Karpas-422 (cell line): Measurements from ENCODE around the gene SLC9A5. TPM values are rescaled to one million over a fixed set of nuclear protein-coding genes. Genes with fewer than 3 reads are reported as not detected.

Source experiments
- DNase-seq: peaks from one replicate; pipeline ENCODE4 v3.0.0-alpha.2; 2015
- H2AFZ ChIP-seq: fragments of 200-600 bp; sonication (generic); 2 replicates; pipeline ENCODE4 v1.6.1; 2014; ENCODE audit warnings: antibody characterized with exemption, low read length, mixed read lengths
- H3K27ac ChIP-seq: fragments of 200-600 bp; sonication (generic); 2 replicates; pipeline ENCODE4 v1.5.1; 2014; ENCODE audit warnings: mild to moderate bottlenecking, low read length, moderate library complexity
- H3K27me3 ChIP-seq: fragments of 200-600 bp; sonication (generic); 2 replicates; pipeline ENCODE4 v1.6.1; 2014; ENCODE audit warnings: low read length, mixed read lengths
- H3K36me3 ChIP-seq: fragments of 200-600 bp; sonication (generic); 2 replicates; pipeline ENCODE4 v1.6.1; 2014; ENCODE audit warnings: low read length, mixed read lengths; ENCODE audit not compliant: insufficient read depth
- H3K4me1 ChIP-seq: fragments of 200-600 bp; sonication (generic); 2 replicates; pipeline ENCODE4 v1.6.1; 2014; ENCODE audit warnings: mild to moderate bottlenecking, low read length, mixed read lengths
- H3K4me2 ChIP-seq: fragments of 200-600 bp; sonication (generic); 2 replicates; pipeline ENCODE4 v1.6.1; 2014; ENCODE audit warnings: low read length, low read depth, mild to moderate bottlenecking; ENCODE audit not compliant: poor library complexity, severe bottlenecking
- H3K4me3 ChIP-seq: fragments of 200-600 bp; sonication (generic); 2 replicates; pipeline ENCODE4 v1.5.1; 2014; ENCODE audit warnings: mild to moderate bottlenecking, antibody characterized with exemption, low read length, mixed read lengths
- H3K79me2 ChIP-seq: fragments of 200-600 bp; sonication (generic); 2 replicates; pipeline ENCODE4 v1.6.1; 2014; ENCODE audit warnings: mild to moderate bottlenecking, low read length, mixed read lengths
- H3K9ac ChIP-seq: fragments of 200-600 bp; sonication (generic); 2 replicates; pipeline ENCODE4 v1.6.0; 2014; ENCODE audit warnings: low read length
- H3K9me2 ChIP-seq: fragments of 200-600 bp; sonication (generic), shearing (Covaris generic); replicated peaks from 2 replicates; pipeline ENCODE4 v1.6.0; 2014; ENCODE audit warnings: mild to moderate bottlenecking, low read length, moderate library complexity; ENCODE audit not compliant: insufficient read depth
- H3K9me3 ChIP-seq: fragments of 300-700, 200-600 bp; sonication (generic); 2 replicates; pipeline ENCODE4 v1.6.1; 2014; ENCODE audit warnings: low read length, mixed read lengths
- H4K20me1 ChIP-seq: fragments of 200-600 bp; sonication (generic); 2 replicates; pipeline ENCODE4 v1.6.1; 2014; ENCODE audit warnings: mild to moderate bottlenecking, antibody characterized with exemption, low read length, low read depth; ENCODE audit not compliant: insufficient read depth
- small RNA-seq: library from RNA; depleted of rRNA; stranded (forward); fragments of <200 nt; gene quantifications from one replicate; pipeline ENCODE3, GENCODE V24; 2014
- total RNA-seq: library from RNA; depleted of rRNA; stranded (reverse); fragments of >200 nt; shearing (Covaris generic); gene quantifications from 2 replicates; pipeline ENCODE4 v1.2.3, GENCODE V29; 2014; ENCODE audit warnings: low replicate concordance; rRNA removed

SLC9A5 gene
- total RNA-seq, 1 experiment from 2014 or later, result 4.9 TPM

- Histone ChIP-seq H3K9ac (no peak overlapping the region), H3K4me3 (no peak overlapping the region), H3K9me2 (no peaks in the 10 kb centered on the region), H3K79me2 (no peaks in the 10 kb centered on the region), H3K36me3 (no peaks in the 10 kb centered on the region), H3K27ac (no peak overlapping the region), H4K20me1 (no peaks in the 10 kb centered on the region), H3K4me1 (no peaks in the 10 kb centered on the region), H3K4me2 (no peak overlapping the region), H2AFZ (no peak overlapping the region), H3K27me3 (0 out of 2 replicates have a peak, but pooled peaks cover 2% of the 10 kb centered on the region), H3K9me3 (no peaks in the 10 kb centered on the region)
- no peak for DNase-seq
Observed at GRCh38 chr16:67305216-67306071, 56.7 kb downstream of the SLC9A5 start.

- no peak overlapping the region for H3K4me3 ChIP-seq
- no peaks in the 10 kb centered on the region for H4K20me1 ChIP-seq
- no peak overlapping the region for H3K27ac ChIP-seq
- no peak overlapping the region for H3K9ac ChIP-seq
- no peak overlapping the region for H2AFZ ChIP-seq
- no peaks in the 10 kb centered on the region for H3K36me3 ChIP-seq
- H3K79me2 ChIP-seq, result no peaks in the 10 kb centered on the region
- 0 out of 2 replicates have a peak, but pooled peaks cover 2% of the 10 kb centered on the region for H3K27me3 ChIP-seq
- H3K9me2 ChIP-seq, result no peaks in the 10 kb centered on the region
- H3K4me1 ChIP-seq, result no peaks in the 10 kb centered on the region
- H3K9me3 ChIP-seq, result no peaks in the 10 kb centered on the region
- no peak for DNase-seq
- H3K4me2 ChIP-seq, result no peak overlapping the region
Observed at GRCh38 chr16:67310561-67310960, 61.8 kb downstream of the SLC9A5 start.

GRCh38 chr16:67311607-67312488, 63.1 kb downstream of the SLC9A5 start:
- Histone ChIP-seq H3K79me2 (no peaks in the 10 kb centered on the region), H3K9me2 (no peaks in the 10 kb centered on the region), H3K4me3 (no peak overlapping the region), H4K20me1 (no peaks in the 10 kb centered on the region), H3K36me3 (no peaks in the 10 kb centered on the region), H2AFZ (no peak overlapping the region), H3K27ac (no peak overlapping the region), H3K27me3 (0 out of 2 replicates have a peak, but pooled peaks cover 1% of the 10 kb centered on the region), H3K4me2 (no peak overlapping the region), H3K4me1 (no peaks in the 10 kb centered on the region), H3K9ac (no peak overlapping the region), H3K9me3 (no peaks in the 10 kb centered on the region)
- DNase-seq, result no peak

GRCh38 chr16:67312719-67313118, 63.9 kb downstream of the SLC9A5 start:
- Histone ChIP-seq H3K27ac (no peak overlapping the region), H3K9me2 (no peaks in the 10 kb centered on the region), H3K9ac (no peak overlapping the region), H2AFZ (no peak overlapping the region), H4K20me1 (no peaks in the 10 kb centered on the region), H3K4me1 (no peaks in the 10 kb centered on the region), H3K4me2 (no peak overlapping the region), H3K27me3 (no peaks in the 10 kb centered on the region), H3K36me3 (no peaks in the 10 kb centered on the region), H3K9me3 (no peaks in the 10 kb centered on the region), H3K79me2 (no peaks in the 10 kb centered on the region), H3K4me3 (no peak overlapping the region)
- DNase-seq, result no peak

- Histone ChIP-seq H3K9me2 (no peaks in the 10 kb centered on the region), H3K79me2 (no peaks in the 10 kb centered on the region), H3K27ac (no peak overlapping the region), H3K4me3 (no peak overlapping the region), H3K4me2 (no peak overlapping the region), H3K36me3 (no peaks in the 10 kb centered on the region), H3K4me1 (no peaks in the 10 kb centered on the region), H4K20me1 (no peaks in the 10 kb centered on the region), H2AFZ (no peak overlapping the region), H3K9ac (no peak overlapping the region), H3K27me3 (no peaks in the 10 kb centered on the region), H3K9me3 (no peaks in the 10 kb centered on the region)
- DNase-seq, result no peak
Observed at GRCh38 chr16:67317853-67318252, 69.1 kb downstream of the SLC9A5 start.

Small RNA genes within 50 kb of the gene (small RNA-seq; reads per million reads assigned to genes)
- gene MIR328, result 1.9 reads per million, percentile 51 among the genes with 10 or more reads in this experiment

Other genes with a start within 250 kb of the SLC9A5 start
- 55.6 and 79.3 TPM in 2 replicates for gene CBFB, start 219.8 kb upstream of the SLC9A5 start, total RNA-seq
- gene PHAF1, start 139.0 kb upstream of the SLC9A5 start, total RNA-seq, result 16.8 and 30.7 TPM in 2 replicates
- gene B3GNT9, start 98.0 kb upstream of the SLC9A5 start, total RNA-seq, result 1.4 and 1.8 TPM in 2 replicates
- 11.4 and 14.7 TPM in 2 replicates for gene TRADD, start 89.1 kb upstream of the SLC9A5 start, total RNA-seq
- 2.6 and 14.6 TPM in 2 replicates for gene FBXL8, start 89.0 kb upstream of the SLC9A5 start, total RNA-seq
- 12.4 and 15.2 TPM in 2 replicates for gene HSF4, start 84.2 kb upstream of the SLC9A5 start, total RNA-seq
- 0.15 and 1.8 TPM in 2 replicates for gene NOL3, start 78.4 kb upstream of the SLC9A5 start, total RNA-seq
- gene MATCAP1, start 65.0 kb upstream of the SLC9A5 start, total RNA-seq, result 6.8 and 16.9 TPM in 2 replicates
- gene EXOC3L1, start 58.8 kb upstream of the SLC9A5 start, total RNA-seq, result not detected in 2 replicates
- gene E2F4, start 56.8 kb upstream of the SLC9A5 start, total RNA-seq, result 109 and 171 TPM in 2 replicates
- 0.82 and 5.6 TPM in 2 replicates for gene ELMO3, start 49.8 kb upstream of the SLC9A5 start, total RNA-seq
- 19.5 and 38.9 TPM in 2 replicates for gene TMEM208, start 21.8 kb upstream of the SLC9A5 start, total RNA-seq
- gene FHOD1, start 1.5 kb upstream of the SLC9A5 start, total RNA-seq, result 29.1 and 33.1 TPM in 2 replicates
- 0.36 and 0.86 TPM in 2 replicates for gene PLEKHG4, start 30.6 kb downstream of the SLC9A5 start, total RNA-seq
- not detected in 2 replicates for gene KCTD19, start 77.8 kb downstream of the SLC9A5 start, total RNA-seq
- not detected in 2 replicates for gene LRRC36, start 77.8 kb downstream of the SLC9A5 start, total RNA-seq
- not detected in 2 replicates for gene TPPP3, start 144.5 kb downstream of the SLC9A5 start, total RNA-seq
- 0.11 TPM in 1 of 2 replicates, not detected in the other for gene ZDHHC1, start 167.5 kb downstream of the SLC9A5 start, total RNA-seq
- gene HSD11B2, start 182.1 kb downstream of the SLC9A5 start, total RNA-seq, result not detected in 2 replicates
- gene ATP6V0D1, start 232.2 kb downstream of the SLC9A5 start, total RNA-seq, result 63.8 and 83.4 TPM in 2 replicates
- gene AGRP, start 234.6 kb downstream of the SLC9A5 start, total RNA-seq, result not detected in 2 replicates